H1 (cell line): ENCODE results near the gene RSAD1. TPM values are rescaled to one million over a fixed set of nuclear protein-coding genes. Genes with fewer than 3 reads are reported as not detected.

ENCODE experiments used
- BCL11A ChIP-seq, 2 experiments: IDR thresholded peaks; one replicate each; pipeline ENCODE4 v1.6.1; 2011; ENCODE audit warnings: low read depth in 2 of 2, low read length in 2 of 2, mild to moderate bottlenecking in 2 of 2
- HDAC6 ChIP-seq: IDR thresholded peaks from one replicate; pipeline ENCODE4 v1.7.1; 2012; ENCODE audit warnings: low read depth, mild to moderate bottlenecking, inconsistent platforms, low read length, moderate library complexity
- JUN ChIP-seq: IDR thresholded peaks from 2 replicates; pipeline ENCODE4 v1.6.1; 2011; ENCODE audit warnings: low read depth, mild to moderate bottlenecking, improper control_type of control experiment, low read length
- NRF1 ChIP-seq: IDR thresholded peaks from 2 replicates; pipeline ENCODE4 v1.6.1; 2011; ENCODE audit warnings: mild to moderate bottlenecking, low read depth, low read length, improper control_type of control experiment
- POLR2A ChIP-seq, 2 experiments: IDR thresholded peaks; 1 replicate in 1 of 2; 2 replicates in 1 of 2; pipeline ENCODE4 v1.6.1; 2011; ENCODE audit warnings: low read depth in 2 of 2, low read length in 2 of 2, mild to moderate bottlenecking in 2 of 2; ENCODE audit errors: control extremely low read depth in 1 of 2
- RFX5 ChIP-seq: IDR thresholded peaks from 2 replicates; pipeline ENCODE4 v1.6.1; 2011; ENCODE audit warnings: low read depth, low read length, improper control_type of control experiment, borderline replicate concordance
- TAF7 ChIP-seq: optimal IDR thresholded peaks from 2 replicates; pipeline ENCODE3; 2011; ENCODE audit warnings: low read depth, mild to moderate bottlenecking, inconsistent platforms, low read length, moderate library complexity, borderline replicate concordance
- polyA plus RNA-seq, 7 experiments: library from polyadenylated mRNA; depleted of rRNA in 3 of 7; stranded (reverse) in 5 of 7; unstranded in 2 of 7; fragments of >200 nt in 5 of 7; fragments of 200-250 nt in 2 of 7; gene quantifications; 1 replicate in 5 of 7; 2 replicates in 1 of 7; 4 replicates in 1 of 7; pipeline versions ENCODE4 v1.2.1 to v1.2.3, GENCODE V29; 2011 to 2013; ENCODE audit warnings: missing spikeins in 2 of 7, mixed read lengths in 2 of 7
- total RNA-seq: library from RNA; stranded (reverse); fragmentation: NEBNext Ultra II Directional; extraction: Animal tissue kit (Norgen Biotek cat#: 25700); gene quantifications from 2 replicates; pipeline ENCODE4 v1.2.1, GENCODE V29; 2021

RSAD1 gene
- total and polyA plus RNA-seq, 2 of the 8 experiments (the other 6 are each of a cell fraction or from before 2014, with no cell fraction given) = 17.9 to 33.5 TPM

GRCh38 chr17:50467855-50468303 is 10.8 kb upstream of the RSAD1 start (continued):
- TF ChIP-seq JUN (no peak), RFX5 (no peak), NRF1 (no peak), TAF7 (no peak), BCL11A (IDR thresholded peaks at IDR 0.05; ENCODE audit: low read depth in 2 of 2, low read length in 2 of 2) (no peak), HDAC6 (no peak), POLR2A (IDR thresholded peaks at IDR 0.05; ENCODE audit: control extremely low read depth in 1 of 2, low read depth in 2 of 2, low read length in 2 of 2) (no peak)
